GM23248 (cell line): ENCODE measurements around the gene GNG3. TPM values are rescaled to one million over a fixed set of nuclear protein-coding genes. Genes with fewer than 3 reads are reported as not detected.
A peak's percentile ranks its signal among the peaks of the same experiment; 100 is the strongest.

Experiments
- DNase-seq: peaks from one replicate; pipeline ENCODE4 v3.0.0-alpha.2; 2015
- H2AFZ ChIP-seq: fragments of 200-600 bp; sonication (generic); 2 replicates; pipeline ENCODE4 v1.6.1; 2016; ENCODE audit warnings: antibody characterized with exemption
- H3F3A ChIP-seq: fragments of 200-600 bp; sonication (generic); 2 replicates; pipeline ENCODE4 v1.6.1; 2016; ENCODE audit warnings: mild to moderate bottlenecking, antibody characterized with exemption, mixed run types; ENCODE audit not compliant: insufficient read depth
- H3K27ac ChIP-seq: fragments of 200-600 bp; sonication (generic); 2 replicates; pipeline ENCODE4 v1.5.1; 2016; ENCODE audit warnings: mild to moderate bottlenecking
- H3K27me3 ChIP-seq: fragments of 200-600 bp; sonication (generic); replicated peaks from 2 replicates; pipeline ENCODE4 v1.6.1; 2016; ENCODE audit warnings: mild to moderate bottlenecking; ENCODE audit not compliant: insufficient read depth
- H3K36me3 ChIP-seq: fragments of 200-600 bp; sonication (generic); 2 replicates; pipeline ENCODE4 v1.6.1; 2016; ENCODE audit warnings: low read depth, mild to moderate bottlenecking
- H3K4me1 ChIP-seq: fragments of 200-600 bp; sonication (generic); 2 replicates; pipeline ENCODE4 v1.6.1; 2016; ENCODE audit warnings: mild to moderate bottlenecking; ENCODE audit not compliant: insufficient read depth
- H3K4me2 ChIP-seq: fragments of 200-600 bp; sonication (generic); one replicate; pipeline ENCODE4 v1.6.1; 2016; ENCODE audit warnings: mild to moderate bottlenecking; ENCODE audit not compliant: unreplicated experiment
- H3K4me3 ChIP-seq: fragments of 200-600 bp; sonication (generic); 2 replicates; pipeline ENCODE4 v1.5.1; 2016; ENCODE audit warnings: mild to moderate bottlenecking
- H3K79me2 ChIP-seq: fragments of 200-600 bp; sonication (generic); 2 replicates; pipeline ENCODE4 v1.6.1; 2016; ENCODE audit warnings: mild to moderate bottlenecking; ENCODE audit not compliant: insufficient read depth
- H3K9ac ChIP-seq: fragments of 200-600 bp; sonication (generic); 2 replicates; pipeline ENCODE4 v1.6.1; 2016; ENCODE audit warnings: mild to moderate bottlenecking
- H3K9me2 ChIP-seq: fragments of 200-600 bp; sonication (generic); 2 replicates; pipeline ENCODE4 v1.6.1; 2016; ENCODE audit warnings: mixed run types, mild to moderate bottlenecking, moderate library complexity; ENCODE audit not compliant: insufficient read depth
- H3K9me3 ChIP-seq: fragments of 200-600 bp; sonication (generic); one replicate; pipeline ENCODE4 v1.6.1; 2017; ENCODE audit warnings: low read depth
- H4K20me1 ChIP-seq: fragments of 200-600 bp; sonication (generic); 2 replicates; pipeline ENCODE4 v1.6.0; 2016; ENCODE audit not compliant: insufficient read depth
- EZH2 ChIP-seq: fragments of 200-600 bp; sonication (generic); IDR thresholded peaks from 2 replicates; pipeline ENCODE4 v1.6.1; 2018; ENCODE audit warnings: antibody characterized with exemption, mild to moderate bottlenecking; ENCODE audit not compliant: insufficient read depth, poor library complexity, severe bottlenecking
- EZH2phosphoT487 ChIP-seq: fragments of 200-600 bp; sonication (generic); IDR thresholded peaks from 2 replicates; pipeline ENCODE4 v1.6.1; 2018; ENCODE audit warnings: antibody characterized with exemption, moderate library complexity, mild to moderate bottlenecking, low read depth; ENCODE audit not compliant: insufficient read depth
- WGBS, 2 experiments: methylation state at CpG; one replicate each; pipeline ENCODE4 v1.1.6; 2015 to 2017; ENCODE audit warnings: low lambda C conversion rate in 2 of 2, low coverage in 1 of 2; ENCODE audit errors: missing lambda C conversion rate in 2 of 2; 5-methylcytosine and 5-hydroxymethylcytosine counted together
- in situ Hi-C: fragments of 300-500 bp; cut with MboI; formaldehyde crosslinking; loops from 2 replicates; pipeline ENCODE4 v1.15.0; 2020
- polyA plus RNA-seq: library from polyadenylated mRNA; unstranded; fragments of >200 nt; fragmentation: Nextera tagmentation; extraction: Ambion mirVana; gene quantifications from 2 replicates; pipeline ENCODE4 v1.2.1, GENCODE V29; 2016
- total RNA-seq: library from RNA; depleted of rRNA; stranded (reverse); fragments of >200 nt; shearing (Covaris generic); gene quantifications from 2 replicates; pipeline ENCODE4 v1.2.3, GENCODE V29; 2014

GNG3 gene
- total and polyA plus RNA-seq, 2 experiments from 2014 or later: 0.29 TPM; not detected in 1

- in situ Hi-C loops: loop anchor here (25.0 kb wide), 1 partner anchor 290 kb away; no protein-coding TSS in a partner anchor
- Histone ChIP-seq H3K9me2 (no peaks in the 10 kb centered on the region), H3K9me3 (no peaks in the 10 kb centered on the region), H3K9ac (peak overlapping the region; percentile 93), H3K27ac (no peak overlapping the region; the same call in 1 of the 2 replicates), H3K4me1 (peaks cover 18% of the 10 kb centered on the region), H3K4me3 (no peak overlapping the region), H2AFZ (no peak overlapping the region), H3F3A (peaks cover 34% of the 10 kb centered on the region), H3K79me2 (peaks cover 64% of the 10 kb centered on the region), H3K27me3 (no peaks in the 10 kb centered on the region), H4K20me1 (no peaks in the 10 kb centered on the region), H3K4me2 (no peak overlapping the region), H3K36me3 (peaks cover 10% of the 10 kb centered on the region; the same call in 1 of the 2 replicates)
- TF ChIP-seq EZH2 (no peak), EZH2phosphoT487 (no peak)
- WGBS, 2 experiments: 77% methylated on average over 6 of the region's 6 CpGs
- no peak for DNase-seq
These were observed 30.3 kb upstream of the GNG3 start for GRCh38 chr11:62677156-62677555.

GRCh38 chr11:62677714-62678113 is 29.8 kb upstream of the GNG3 start:
- Histone ChIP-seq H3K4me3 (peak overlapping the region; percentile 88), H3K9me2 (no peaks in the 10 kb centered on the region), H3F3A (peaks cover 32% of the 10 kb centered on the region), H3K9ac (peak overlapping the region; percentile 93), H3K4me2 (peak overlapping the region; percentile 98), H3K79me2 (peaks cover 61% of the 10 kb centered on the region), H4K20me1 (no peaks in the 10 kb centered on the region), H3K36me3 (peaks cover 10% of the 10 kb centered on the region; the same call in 1 of the 2 replicates), H3K27ac (peak overlapping the region; percentile 82; the same call in 1 of the 2 replicates), H3K9me3 (no peaks in the 10 kb centered on the region), H2AFZ (no peak overlapping the region), H3K4me1 (peaks cover 15% of the 10 kb centered on the region), H3K27me3 (no peaks in the 10 kb centered on the region)
- DNase-seq: no peak
- no peak for TF ChIP-seq EZH2
- WGBS, 2 experiments: 68 to 73% methylated on average over 15 of the region's 15 CpGs
- in situ Hi-C loops: loop anchor here (25.0 kb wide), 1 partner anchor 290 kb away; no protein-coding TSS in a partner anchor

GRCh38 chr11:62678433-62678769 is 29.1 kb upstream of the GNG3 start:
- no peak for DNase-seq
- H3K4me1 ChIP-seq: peaks cover 10% of the 10 kb centered on the region
- H3K27ac ChIP-seq: peak overlapping the region; percentile 82
- peak overlapping the region; percentile 88 for H3K4me3 ChIP-seq
- in situ Hi-C loops: loop anchor here (25.0 kb wide), 1 partner anchor 291 kb away; no protein-coding TSS in a partner anchor
- H3K9me3 ChIP-seq: no peaks in the 10 kb centered on the region
- H3K4me2 ChIP-seq: peak overlapping the region; percentile 98
- TF ChIP-seq EZH2phosphoT487 (no peak), EZH2 (no peak)
- peaks cover 25% of the 10 kb centered on the region for H3F3A ChIP-seq
- no peaks in the 10 kb centered on the region for H3K9me2 ChIP-seq
- WGBS, 2 experiments: 1 to 2% methylated on average over 9 to 15 of the region's 16 CpGs
- peak overlapping the region; percentile 93 for H3K9ac ChIP-seq
- H3K36me3 ChIP-seq: peaks cover 10% of the 10 kb centered on the region; the same call in 1 of the 2 replicates
- no peaks in the 10 kb centered on the region for H3K27me3 ChIP-seq
- peaks cover 54% of the 10 kb centered on the region for H3K79me2 ChIP-seq
- H4K20me1 ChIP-seq: no peaks in the 10 kb centered on the region
- H2AFZ ChIP-seq: peak overlapping the region; percentile 71

- Histone ChIP-seq H3K9ac (peak within 1 kb of the TSS; percentile 93), H3K4me1 (peaks cover 10% of the 10 kb centered on the region), H3K27me3 (no peaks in the 10 kb centered on the region), H4K20me1 (no peaks in the 10 kb centered on the region), H3F3A (peaks cover 23% of the 10 kb centered on the region), H2AFZ (peak within 1 kb of the TSS; percentile 71), H3K27ac (peak within 1 kb of the TSS; percentile 82), H3K9me3 (no peaks in the 10 kb centered on the region), H3K9me2 (no peaks in the 10 kb centered on the region), H3K79me2 (peaks cover 48% of the 10 kb centered on the region), H3K4me2 (peak within 1 kb of the TSS; percentile 98), H3K36me3 (peaks cover 10% of the 10 kb centered on the region; the same call in 1 of the 2 replicates), H3K4me3 (peak within 1 kb of the TSS; percentile 88)
- in situ Hi-C loops: loop anchor here (25.0 kb wide), 1 partner anchor 292 kb away; no protein-coding TSS in a partner anchor
- peak; percentile 96 for DNase-seq
- 0 to 1% methylated on average over 50 to 53 of the region's 55 CpGs for WGBS, 2 experiments
- TF ChIP-seq EZH2phosphoT487: peak; percentile 80; the same call in 1 of the 2 replicates
- TF ChIP-seq EZH2: no peak
These were observed 28.4 kb upstream of the GNG3 start, which contains the start of gene UBXN1 for GRCh38 chr11:62678770-62679696. Gene UBXN1 (minus strand): TSS chr11:62679073. CDS start chr11:62678923, 150 bp downstream.
